RWPE2 (cell line): ENCODE data around the gene RNU2-63P.
"Not testable (repeated sequence)": the region's sequence is repeated elsewhere in the genome, so short reads cannot be mapped to it uniquely, and the experiment has no call there.

Experiments used
- ATAC-seq: fragments of 200-7000 bp; cut with Tn5 transposase; 3 replicates; pipeline ENCODE4 v1.9.1; 2021; ENCODE audit warnings: low read depth
- DNase-seq: peaks from one replicate; pipeline ENCODE4 v3.0.0-alpha.2; 2020; ENCODE audit warnings: low spot score
- H3K27ac ChIP-seq: fragments of 450-650 bp; 2 replicates; pipeline ENCODE4 v1.5.1; 2017; ENCODE audit warnings: mild to moderate bottlenecking; ENCODE audit not compliant: poor library complexity, severe bottlenecking
- H3K27me3 ChIP-seq: fragments of 250-450 bp; sonication (Bioruptor Pico); 2 replicates; pipeline ENCODE4 v1.5.1; 2021; ENCODE audit warnings: mild to moderate bottlenecking, moderate library complexity; ENCODE audit not compliant: insufficient read depth, poor library complexity, severe bottlenecking
- H3K36me3 ChIP-seq: fragments of 250-450 bp; sonication (Bioruptor Pico); 2 replicates; pipeline ENCODE4 v1.5.1; 2020; ENCODE audit warnings: low read depth, mild to moderate bottlenecking, moderate library complexity
- H3K4me1 ChIP-seq: fragments of 250-450 bp; sonication (Bioruptor Pico); 2 replicates; pipeline ENCODE4 v1.5.1; 2021; ENCODE audit warnings: mild to moderate bottlenecking, moderate library complexity; ENCODE audit not compliant: insufficient read depth, poor library complexity, severe bottlenecking
- H3K4me3 ChIP-seq: fragments of 250-450 bp; sonication (Bioruptor Pico); 2 replicates; pipeline ENCODE4 v1.5.1; 2021; ENCODE audit warnings: mild to moderate bottlenecking, moderate library complexity; ENCODE audit not compliant: severe bottlenecking
- H3K9me3 ChIP-seq: fragments of 250-450 bp; sonication (Bioruptor Pico); 2 replicates; pipeline ENCODE4 v1.5.1; 2021; ENCODE audit warnings: mild to moderate bottlenecking, moderate library complexity; ENCODE audit not compliant: severe bottlenecking
- TF ChIP-seq, protein P1 (sequence below): fragments of 450-650 bp; IDR thresholded peaks from one replicate; pipeline ENCODE4 v1.5.1; 2017; ENCODE audit warnings: mild to moderate bottlenecking, moderate library complexity; ENCODE audit not compliant: poor library complexity, severe bottlenecking

The RNU2-63P gene

DNA sequence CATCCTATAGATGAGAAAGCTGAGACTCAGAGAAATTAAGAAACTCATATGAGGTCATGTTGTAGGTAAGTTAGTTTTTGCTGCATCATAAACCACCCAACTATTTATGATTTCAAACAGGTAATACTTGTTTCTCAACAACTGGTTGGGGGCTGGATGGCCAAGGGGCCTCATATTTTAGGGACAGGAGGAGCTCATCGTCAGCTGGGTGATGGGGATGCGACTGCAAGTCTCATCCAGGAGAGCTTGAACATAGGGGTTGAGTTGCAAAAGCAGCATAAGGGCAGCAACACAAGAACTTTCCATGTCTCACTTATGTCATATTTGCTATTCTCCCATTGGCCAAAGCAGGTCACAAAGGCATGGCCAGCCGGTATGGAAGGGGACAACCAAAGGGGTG is 3.6 kb upstream of the RNU2-63P start:
- TF ChIP-seq, protein P1, sequence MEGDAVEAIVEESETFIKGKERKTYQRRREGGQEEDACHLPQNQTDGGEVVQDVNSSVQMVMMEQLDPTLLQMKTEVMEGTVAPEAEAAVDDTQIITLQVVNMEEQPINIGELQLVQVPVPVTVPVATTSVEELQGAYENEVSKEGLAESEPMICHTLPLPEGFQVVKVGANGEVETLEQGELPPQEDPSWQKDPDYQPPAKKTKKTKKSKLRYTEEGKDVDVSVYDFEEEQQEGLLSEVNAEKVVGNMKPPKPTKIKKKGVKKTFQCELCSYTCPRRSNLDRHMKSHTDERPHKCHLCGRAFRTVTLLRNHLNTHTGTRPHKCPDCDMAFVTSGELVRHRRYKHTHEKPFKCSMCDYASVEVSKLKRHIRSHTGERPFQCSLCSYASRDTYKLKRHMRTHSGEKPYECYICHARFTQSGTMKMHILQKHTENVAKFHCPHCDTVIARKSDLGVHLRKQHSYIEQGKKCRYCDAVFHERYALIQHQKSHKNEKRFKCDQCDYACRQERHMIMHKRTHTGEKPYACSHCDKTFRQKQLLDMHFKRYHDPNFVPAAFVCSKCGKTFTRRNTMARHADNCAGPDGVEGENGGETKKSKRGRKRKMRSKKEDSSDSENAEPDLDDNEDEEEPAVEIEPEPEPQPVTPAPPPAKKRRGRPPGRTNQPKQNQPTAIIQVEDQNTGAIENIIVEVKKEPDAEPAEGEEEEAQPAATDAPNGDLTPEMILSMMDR = no peak
- H3K27me3 ChIP-seq = no peaks in the 10 kb centered on the region
- no peak overlapping the region for H3K27ac ChIP-seq
- H3K36me3 ChIP-seq = no peaks in the 10 kb centered on the region
- DNase-seq = no peak
- no peaks in the 10 kb centered on the region for H3K4me1 ChIP-seq
- no peaks in the 10 kb centered on the region for H3K9me3 ChIP-seq
- no peak overlapping the region for H3K4me3 ChIP-seq
- no peak for ATAC-seq

DNA sequence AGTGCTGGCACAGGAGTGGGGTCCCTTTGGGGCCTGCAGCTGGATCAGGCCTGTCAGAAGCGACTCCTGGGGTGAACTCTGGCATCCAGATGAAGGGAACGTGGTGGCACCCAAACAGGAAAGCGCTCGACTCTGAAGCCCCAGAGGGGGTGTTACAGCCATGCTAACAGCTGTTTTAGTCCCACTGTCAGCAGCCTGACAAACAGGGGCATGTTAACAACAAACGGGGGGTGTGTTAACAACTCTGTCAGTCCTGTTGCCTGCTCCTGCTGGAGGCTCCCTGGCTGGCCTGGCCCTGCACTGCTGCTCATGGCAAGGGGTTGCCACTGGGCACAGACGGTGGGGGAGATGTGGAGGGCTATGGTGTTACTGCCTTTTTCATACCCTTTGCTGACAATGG is 2.6 kb upstream of the RNU2-63P start:
- no peaks in the 10 kb centered on the region for H3K36me3 ChIP-seq
- H3K27ac ChIP-seq = no peak overlapping the region
- no peak overlapping the region for H3K4me3 ChIP-seq
- no peak for ATAC-seq
- DNase-seq = no peak
- no peaks in the 10 kb centered on the region for H3K9me3 ChIP-seq
- TF ChIP-seq, protein P1 = no peak
- H3K27me3 ChIP-seq = no peaks in the 10 kb centered on the region
- H3K4me1 ChIP-seq = no peaks in the 10 kb centered on the region

DNA sequence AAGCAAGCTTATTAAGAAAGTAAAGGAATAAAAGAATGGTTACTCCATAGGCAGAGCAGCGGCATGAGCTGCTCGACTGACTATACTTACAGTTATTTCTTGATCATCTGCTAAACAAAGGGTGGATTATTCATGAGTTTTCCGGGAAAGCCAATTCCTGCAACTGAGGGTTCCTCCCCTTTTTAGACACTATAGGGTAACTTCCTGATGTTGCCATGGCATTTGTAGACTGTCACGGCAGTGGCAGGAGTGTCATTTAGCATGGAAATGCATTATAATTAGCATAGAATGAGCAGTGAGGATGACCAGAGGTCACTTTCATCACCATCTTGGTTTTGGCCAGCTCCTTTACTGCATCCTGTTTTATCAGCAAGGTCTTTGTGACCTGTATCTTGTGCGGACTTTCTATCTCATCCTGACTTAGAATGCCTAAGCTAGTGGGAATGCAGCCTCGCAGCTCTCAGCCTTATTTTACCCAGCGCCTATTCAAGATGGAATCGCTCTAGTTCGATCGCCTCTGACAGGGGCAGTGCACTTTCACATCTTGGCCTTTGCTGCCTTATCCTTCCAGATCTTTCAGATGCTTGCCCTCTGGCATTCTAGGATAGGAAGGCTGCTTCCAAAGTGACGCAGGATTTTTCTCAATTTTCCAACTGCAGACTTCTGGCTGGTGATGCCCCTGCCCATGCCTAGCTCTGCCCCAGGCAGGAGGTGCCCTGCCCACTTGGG is 1.9 kb upstream of the RNU2-63P start:
- H3K9me3 ChIP-seq, H3K27me3 ChIP-seq, H3K27ac ChIP-seq, H3K36me3 ChIP-seq, DNase-seq, H3K4me3 ChIP-seq, H3K4me1 ChIP-seq, ATAC-seq: not testable (repeated sequence)

DNA sequence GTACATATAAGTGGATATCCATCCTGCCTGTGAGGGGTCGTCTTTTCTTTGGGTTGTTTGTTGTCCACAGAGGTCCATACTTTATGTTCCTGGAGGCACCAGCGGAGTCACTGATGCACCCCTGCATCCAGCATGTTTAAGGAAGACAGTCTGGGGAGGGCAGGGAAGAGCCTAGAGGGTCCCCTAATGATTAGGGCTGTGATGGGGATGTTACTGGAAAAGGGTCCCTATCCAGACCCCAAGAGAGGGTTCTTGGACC is 1.4 kb upstream of the RNU2-63P start:
- not testable (repeated sequence) for H3K27ac ChIP-seq, H3K36me3 ChIP-seq, ATAC-seq, H3K9me3 ChIP-seq, H3K27me3 ChIP-seq, H3K4me1 ChIP-seq, H3K4me3 ChIP-seq, DNase-seq

DNA sequence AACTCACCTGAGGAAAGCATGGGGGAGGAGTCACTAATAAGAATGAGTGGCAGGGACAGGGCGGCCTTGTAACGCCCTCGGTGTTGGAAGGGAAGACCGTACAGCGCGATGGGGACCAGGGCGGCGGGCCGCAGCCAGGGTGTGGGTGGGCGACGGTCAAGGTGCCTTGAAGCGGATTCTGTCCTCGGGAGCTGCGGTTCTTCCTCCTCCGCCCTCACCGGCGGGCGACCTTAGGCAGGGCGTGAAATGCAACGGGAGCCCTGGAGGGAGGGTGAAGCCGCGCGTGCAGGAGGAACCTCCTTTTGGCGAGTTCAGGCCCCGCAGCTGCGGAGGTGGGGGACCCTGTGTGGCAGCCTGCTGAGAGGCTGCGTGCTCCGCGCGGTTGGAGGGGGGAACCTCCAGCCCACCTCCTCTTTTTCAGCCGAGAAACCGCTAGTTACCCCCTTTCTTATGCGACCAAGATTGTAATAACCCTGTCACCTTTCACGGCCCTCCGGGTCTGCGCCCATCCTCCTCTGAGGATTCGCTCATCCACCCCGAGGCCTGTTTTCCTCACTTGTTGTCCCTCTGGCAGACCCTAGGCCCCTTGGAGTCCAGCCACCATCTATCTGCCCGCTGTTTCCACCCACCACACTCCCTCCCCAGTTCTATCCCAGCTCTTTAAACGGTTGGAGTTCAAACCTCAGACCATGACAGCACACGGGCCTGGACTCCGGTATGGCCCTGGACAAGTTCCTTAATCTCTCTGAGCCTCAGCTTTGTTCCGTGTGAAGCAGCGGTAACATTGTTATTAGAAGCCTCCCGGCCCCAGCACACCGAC is 823 bp upstream of the RNU2-63P start:
- no peaks in the 10 kb centered on the region for H3K4me1 ChIP-seq
- no peak for DNase-seq
- H3K27ac ChIP-seq = peak overlapping the region; percentile 44
- H3K4me3 ChIP-seq = peak overlapping the region; percentile 77
- peak; percentile 79 for ATAC-seq
- H3K36me3 ChIP-seq = no peaks in the 10 kb centered on the region
- TF ChIP-seq, protein P1 = no peak
- H3K9me3 ChIP-seq = no peaks in the 10 kb centered on the region
- no peaks in the 10 kb centered on the region for H3K27me3 ChIP-seq

DNA sequence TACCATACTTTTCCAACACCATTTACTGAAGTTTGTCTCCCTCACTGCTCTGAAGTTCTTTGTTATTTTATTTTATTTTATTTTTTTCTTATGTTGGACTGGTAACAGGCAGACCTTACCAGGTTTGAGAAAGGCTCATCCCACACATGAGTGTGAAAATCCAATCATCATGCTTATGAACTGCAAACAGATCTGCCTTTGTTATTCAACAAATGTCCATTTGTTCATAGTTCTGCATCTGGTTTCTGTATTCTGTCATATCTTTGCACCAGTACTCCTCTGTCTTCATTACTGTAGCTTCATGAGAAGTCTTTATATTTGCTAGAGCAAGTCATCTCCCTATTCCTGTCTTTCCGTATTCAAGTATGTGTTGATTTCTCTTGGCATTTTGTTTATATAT is 5.3 kb downstream of the RNU2-63P start:
- Histone ChIP-seq H3K36me3 (no peaks in the 10 kb centered on the region), H3K27ac (no peak overlapping the region), H3K27me3 (no peaks in the 10 kb centered on the region), H3K4me1 (no peaks in the 10 kb centered on the region), H3K4me3 (no peak overlapping the region), H3K9me3 (no peaks in the 10 kb centered on the region)
- ATAC-seq (no peak), DNase-seq (no peak)
- TF ChIP-seq, protein P1 = no peak
